Astrocyte (in vitro differentiated cells and primary cell): Measurements from ENCODE around the gene NCAM1. TPM values are rescaled to one million over a fixed set of nuclear protein-coding genes. Genes with fewer than 3 reads are reported as not detected.

Source experiments
- DNase-seq: peaks from one replicate; pipeline ENCODE4 v3.0.0-alpha.2; 2010; ENCODE audit warnings: low read depth
- FAIRE-seq: peaks from 2 replicates; lab custom pipeline; 2011; peaks lifted over from hg19 to GRCh38; lab: Jason Lieb, UNC
- H2AFZ ChIP-seq: 2 replicates; pipeline ENCODE4 v1.6.0; 2012; ENCODE audit warnings: low read depth, low read length, inconsistent platforms
- H3K27ac ChIP-seq: 2 replicates; pipeline ENCODE4 v1.5.1; 2011; ENCODE audit warnings: low read depth, low read length, inconsistent platforms
- H3K27me3 ChIP-seq: 2 replicates; pipeline ENCODE4 v1.6.0; 2011; ENCODE audit warnings: low read length, inconsistent platforms; ENCODE audit not compliant: insufficient read depth
- H3K36me3 ChIP-seq: 2 replicates; pipeline ENCODE4 v1.5.1; 2011; ENCODE audit warnings: low read length, inconsistent platforms; ENCODE audit not compliant: insufficient read depth
- H3K4me1 ChIP-seq: 2 replicates; pipeline ENCODE4 v1.5.1; 2011; ENCODE audit warnings: low read length, inconsistent platforms; ENCODE audit not compliant: insufficient read depth
- H3K4me2 ChIP-seq: 2 replicates; pipeline ENCODE4 v1.6.0; 2012; ENCODE audit warnings: low read length, inconsistent platforms
- H3K4me3 ChIP-seq: 2 replicates; pipeline ENCODE4 v1.5.1; 2011; ENCODE audit warnings: low read depth, mild to moderate bottlenecking, low read length, inconsistent platforms; ENCODE audit not compliant: insufficient read depth
- H3K79me2 ChIP-seq: 2 replicates; pipeline ENCODE4 v1.6.0; 2012; ENCODE audit warnings: mild to moderate bottlenecking, low read length, inconsistent platforms; ENCODE audit not compliant: insufficient read depth
- H3K9ac ChIP-seq: 2 replicates; pipeline ENCODE4 v1.6.0; 2012; ENCODE audit warnings: mild to moderate bottlenecking, low read length, inconsistent platforms
- H3K9me3 ChIP-seq: 2 replicates; pipeline ENCODE4 v1.5.1; 2012; ENCODE audit warnings: low read depth, mild to moderate bottlenecking, low read length, inconsistent platforms; ENCODE audit not compliant: insufficient read depth
- H4K20me1 ChIP-seq: 2 replicates; pipeline ENCODE4 v1.6.0; 2012; ENCODE audit warnings: low read length, inconsistent platforms; ENCODE audit not compliant: insufficient read depth
- H3K27ac Mint-ChIP-seq: one replicate; pipeline ENCODE4 v1.8.0; 2021; ENCODE audit warnings: mild to moderate bottlenecking, mixed read lengths; ENCODE audit not compliant: unreplicated experiment
- H3K27me3 Mint-ChIP-seq: one replicate; pipeline ENCODE4 v1.8.0; 2021; ENCODE audit warnings: low read depth, mixed read lengths; ENCODE audit not compliant: unreplicated experiment
- H3K36me3 Mint-ChIP-seq: one replicate; pipeline ENCODE4 v1.8.0; 2021; ENCODE audit warnings: low read depth, mixed read lengths; ENCODE audit not compliant: unreplicated experiment
- H3K4me1 Mint-ChIP-seq: one replicate; pipeline ENCODE4 v1.8.0; 2021; ENCODE audit warnings: low read depth, mixed read lengths; ENCODE audit not compliant: unreplicated experiment
- H3K4me3 Mint-ChIP-seq: one replicate; pipeline ENCODE4 v1.8.0; 2021; ENCODE audit warnings: mild to moderate bottlenecking, moderate library complexity, mixed read lengths; ENCODE audit not compliant: unreplicated experiment
- H3K9me3 Mint-ChIP-seq: one replicate; pipeline ENCODE4 v1.8.0; 2021; ENCODE audit warnings: mild to moderate bottlenecking, mixed read lengths; ENCODE audit not compliant: unreplicated experiment
- CTCF ChIP-seq: IDR thresholded peaks from 2 replicates; pipeline ENCODE4 v1.5.1; 2011; ENCODE audit warnings: low read depth, mild to moderate bottlenecking, inconsistent platforms, low read length, moderate library complexity; ENCODE audit not compliant: insufficient read depth
- EZH2 ChIP-seq: IDR thresholded peaks from 2 replicates; pipeline ENCODE4 v1.6.1; 2012; ENCODE audit warnings: mild to moderate bottlenecking, low read length, inconsistent platforms; ENCODE audit not compliant: insufficient read depth
- total RNA-seq: library from RNA; stranded (reverse); gene quantifications from 2 replicates; pipeline ENCODE4 v1.2.1, GENCODE V29; 2021

Gene NCAM1
- total RNA-seq, 1 donor from 2014 or later, result 17.4 TPM

- H3K27ac ChIP-seq, result no peak overlapping the region
- no peaks in the 10 kb centered on the region for H4K20me1 ChIP-seq
- H3K4me1 ChIP-seq, result no peaks in the 10 kb centered on the region
- TF ChIP-seq EZH2 (no peak), CTCF (no peak)
- no peaks in the 10 kb centered on the region for H3K9me3 ChIP-seq
- Mint-ChIP-seq H3K4me1 (no peaks in the 10 kb centered on the region), H3K27ac (no peak overlapping the region), H3K9me3 (peaks cover 3% of the 10 kb centered on the region), H3K27me3 (peaks cover 2% of the 10 kb centered on the region), H3K36me3 (no peaks in the 10 kb centered on the region), H3K4me3 (no peak overlapping the region)
- H3K4me3 ChIP-seq, result no peak overlapping the region
- H3K36me3 ChIP-seq, result no peaks in the 10 kb centered on the region
- H3K4me2 ChIP-seq, result no peak overlapping the region
- FAIRE-seq (no peak), DNase-seq (no peak)
- H3K9ac ChIP-seq, result no peak overlapping the region
- no peaks in the 10 kb centered on the region for H3K79me2 ChIP-seq
- no peaks in the 10 kb centered on the region for H3K27me3 ChIP-seq
- H2AFZ ChIP-seq, result no peak overlapping the region
These were observed 53.3 kb downstream of the NCAM1 start for GRCh38 chr11:113014262-113015097.

GRCh38 chr11:113015098-113015455 is 53.9 kb downstream of the NCAM1 start:
- Mint-ChIP-seq H3K27me3 (peaks cover 2% of the 10 kb centered on the region), H3K4me3 (no peak overlapping the region), H3K4me1 (no peaks in the 10 kb centered on the region), H3K36me3 (no peaks in the 10 kb centered on the region), H3K9me3 (peaks cover 3% of the 10 kb centered on the region), H3K27ac (no peak overlapping the region)
- H4K20me1 ChIP-seq, result no peaks in the 10 kb centered on the region
- H3K9ac ChIP-seq, result no peak overlapping the region
- no peaks in the 10 kb centered on the region for H3K79me2 ChIP-seq
- no peaks in the 10 kb centered on the region for H3K27me3 ChIP-seq
- H3K4me2 ChIP-seq, result no peak overlapping the region
- H3K27ac ChIP-seq, result no peak overlapping the region
- H3K9me3 ChIP-seq, result no peaks in the 10 kb centered on the region
- no peak overlapping the region for H3K4me3 ChIP-seq
- H3K4me1 ChIP-seq, result no peaks in the 10 kb centered on the region
- DNase-seq (no peak), FAIRE-seq (no peak)
- no peaks in the 10 kb centered on the region for H3K36me3 ChIP-seq
- H2AFZ ChIP-seq, result no peak overlapping the region
- TF ChIP-seq CTCF, result no peak
- no peak for TF ChIP-seq EZH2

- Mint-ChIP-seq H3K9me3 (peaks cover 3% of the 10 kb centered on the region), H3K36me3 (no peaks in the 10 kb centered on the region), H3K4me3 (no peak overlapping the region), H3K4me1 (no peaks in the 10 kb centered on the region), H3K27me3 (peaks cover 2% of the 10 kb centered on the region), H3K27ac (no peak overlapping the region)
- H3K4me3 ChIP-seq, result no peak overlapping the region
- H3K4me1 ChIP-seq, result no peaks in the 10 kb centered on the region
- no peaks in the 10 kb centered on the region for H4K20me1 ChIP-seq
- no peaks in the 10 kb centered on the region for H3K9me3 ChIP-seq
- H3K36me3 ChIP-seq, result no peaks in the 10 kb centered on the region
- H3K27me3 ChIP-seq, result no peaks in the 10 kb centered on the region
- H3K9ac ChIP-seq, result no peak overlapping the region
- no peak overlapping the region for H3K4me2 ChIP-seq
- FAIRE-seq (no peak), DNase-seq (no peak)
- no peak overlapping the region for H3K27ac ChIP-seq
- H3K79me2 ChIP-seq, result no peaks in the 10 kb centered on the region
- TF ChIP-seq CTCF, result no peak
- no peak for TF ChIP-seq EZH2
- H2AFZ ChIP-seq, result no peak overlapping the region
These were observed 55.7 kb downstream of the NCAM1 start for GRCh38 chr11:113016905-113017304.
